ENCODE measurements around the gene SH3RF3.
"Not testable (repeated sequence)": the region's sequence is repeated elsewhere in the genome, so short reads cannot be mapped to it uniquely, and the experiment has no call there.

Gene SH3RF3

GRCh38 chr2:109217362-109218086 is 88.5 kb downstream of the SH3RF3 start:
- no peak for DNase-seq (ENCODE audit: low read depth in 2 of 2)

DNA sequence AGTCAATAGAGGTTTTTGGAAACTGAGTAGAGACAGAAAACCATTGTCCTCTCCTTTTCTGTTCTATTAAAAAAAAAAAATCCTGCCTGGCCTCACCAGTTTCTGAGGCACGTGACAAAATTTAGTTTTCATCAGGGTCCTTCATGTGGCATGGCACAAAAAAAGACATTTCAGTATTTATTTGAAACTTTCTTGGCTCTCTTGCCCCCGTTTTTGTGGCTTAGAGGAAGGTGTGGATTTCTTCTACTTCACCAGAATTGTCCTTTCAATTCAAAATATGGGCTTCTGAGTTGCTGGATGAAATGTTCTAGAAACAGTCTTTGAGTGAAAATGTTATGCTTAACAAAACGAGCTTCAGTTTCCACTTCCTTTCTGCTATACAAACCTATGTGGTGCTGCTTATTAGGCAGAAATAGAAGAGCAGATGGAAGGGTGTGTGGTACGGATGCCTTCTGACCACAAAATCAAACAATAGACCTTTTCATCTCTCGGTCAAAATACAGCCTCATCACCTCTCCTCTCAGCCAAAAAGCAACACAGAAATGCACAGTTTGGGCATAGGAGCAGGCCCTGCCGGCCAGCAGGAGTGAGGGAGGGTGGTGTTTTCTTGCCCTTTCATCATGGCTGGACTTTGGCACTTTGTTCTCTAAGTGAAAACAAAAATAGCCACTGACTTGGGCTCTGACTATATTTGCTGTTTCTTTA is 89.2 kb downstream of the SH3RF3 start:
- no peak for DNase-seq (ENCODE audit: low read depth in 2 of 2)

GRCh38 chr2:109218792-109219126 is 89.8 kb downstream of the SH3RF3 start:
- no peak for DNase-seq (ENCODE audit: low read depth in 2 of 2)

- DNase-seq (ENCODE audit: low read depth in 2 of 2): no peak
These were observed 91.9 kb downstream of the SH3RF3 start for GRCh38 chr2:109220860-109221259.

- not testable (repeated sequence) for DNase-seq (ENCODE audit: low read depth in 2 of 2)
These were observed 92.3 kb downstream of the SH3RF3 start for GRCh38 chr2:109221316-109221715.

- no peak for DNase-seq (ENCODE audit: low read depth in 2 of 2)
These were observed 93.4 kb downstream of the SH3RF3 start for GRCh38 chr2:109222422-109222821.

DNA sequence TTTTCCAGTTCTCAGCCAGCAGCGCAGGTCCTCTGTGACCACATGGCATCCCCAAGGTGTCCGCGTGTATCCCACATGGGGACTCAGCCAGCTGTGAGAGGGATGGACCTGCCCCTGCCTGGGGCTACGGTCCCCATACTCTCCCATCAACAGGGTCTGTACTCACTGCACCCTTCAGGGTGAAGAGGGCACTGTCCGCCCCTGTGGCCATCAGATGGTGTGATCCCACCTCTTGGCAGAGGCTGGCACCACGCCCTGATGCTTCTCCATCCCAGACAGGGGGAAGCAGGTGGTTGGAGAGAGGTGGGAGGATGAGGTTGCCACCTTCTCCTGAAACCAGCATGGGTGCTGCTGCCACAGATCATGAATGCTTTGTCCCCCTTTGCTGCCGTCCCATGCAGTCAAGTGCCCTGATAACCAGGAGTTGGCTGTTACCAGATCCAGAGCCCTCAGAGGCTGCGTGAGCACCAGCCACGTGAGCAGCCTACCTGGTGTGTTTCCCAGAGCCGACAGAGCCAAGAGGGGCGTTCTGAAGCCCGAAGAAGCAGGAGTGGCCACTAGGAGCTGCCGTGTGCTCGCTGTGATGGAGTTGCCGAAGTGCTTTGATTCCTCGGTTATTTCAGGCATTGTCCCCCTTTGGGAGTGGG is 93.9 kb downstream of the SH3RF3 start:
- DNase-seq (ENCODE audit: low read depth in 2 of 2): no peak

DNA sequence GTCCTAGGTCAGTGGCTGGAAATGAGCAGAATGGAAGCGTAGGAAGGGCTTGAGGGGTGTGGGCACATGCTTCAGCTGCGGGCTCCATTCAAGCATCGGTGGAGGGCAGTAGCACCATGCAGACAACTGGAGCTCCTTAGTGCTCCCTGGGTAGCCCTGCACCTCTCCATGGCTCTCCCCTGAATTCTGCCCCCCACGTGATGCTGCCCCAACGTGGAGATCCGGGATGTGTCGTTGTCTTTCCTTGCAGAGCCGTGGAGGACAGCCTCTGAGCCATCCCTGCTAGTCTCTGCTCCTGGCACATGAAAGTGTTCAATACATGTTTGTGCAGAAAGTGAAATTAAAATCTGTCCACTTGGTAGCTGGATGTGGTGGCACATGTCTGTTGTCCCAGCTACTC is 94.5 kb downstream of the SH3RF3 start:
- no peak for DNase-seq (ENCODE audit: low read depth in 2 of 2)

- DNase-seq (ENCODE audit: low read depth in 2 of 2): not testable (repeated sequence)
These were observed 95.3 kb downstream of the SH3RF3 start for GRCh38 chr2:109224341-109224740.

GRCh38 chr2:109225170-109225782 is 96.3 kb downstream of the SH3RF3 start:
- no peak for DNase-seq (ENCODE audit: low read depth in 2 of 2)

DNA sequence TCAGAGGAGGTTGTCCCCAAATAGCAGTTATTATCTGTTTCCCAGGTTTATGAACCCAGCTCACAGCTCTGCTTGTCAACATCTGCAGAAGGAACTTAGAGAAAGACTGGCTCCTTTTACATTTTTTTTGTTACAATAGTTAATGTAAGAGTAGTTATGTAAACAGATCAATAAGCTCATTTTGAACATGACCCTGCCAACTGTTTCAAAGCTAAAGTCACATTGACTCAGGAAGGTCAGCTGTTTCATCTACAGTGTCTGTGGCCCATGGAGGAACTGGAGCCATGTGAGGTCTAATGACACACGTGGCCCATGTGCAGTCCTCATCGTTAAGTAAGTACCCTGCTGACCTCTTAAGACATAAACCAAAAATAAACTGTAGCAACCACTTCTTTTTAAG is 97.1 kb downstream of the SH3RF3 start:
- no peak for DNase-seq (ENCODE audit: low read depth in 2 of 2)

GRCh38 chr2:109226622-109227021 is 97.6 kb downstream of the SH3RF3 start:
- DNase-seq (ENCODE audit: low read depth in 2 of 2): no peak

DNA sequence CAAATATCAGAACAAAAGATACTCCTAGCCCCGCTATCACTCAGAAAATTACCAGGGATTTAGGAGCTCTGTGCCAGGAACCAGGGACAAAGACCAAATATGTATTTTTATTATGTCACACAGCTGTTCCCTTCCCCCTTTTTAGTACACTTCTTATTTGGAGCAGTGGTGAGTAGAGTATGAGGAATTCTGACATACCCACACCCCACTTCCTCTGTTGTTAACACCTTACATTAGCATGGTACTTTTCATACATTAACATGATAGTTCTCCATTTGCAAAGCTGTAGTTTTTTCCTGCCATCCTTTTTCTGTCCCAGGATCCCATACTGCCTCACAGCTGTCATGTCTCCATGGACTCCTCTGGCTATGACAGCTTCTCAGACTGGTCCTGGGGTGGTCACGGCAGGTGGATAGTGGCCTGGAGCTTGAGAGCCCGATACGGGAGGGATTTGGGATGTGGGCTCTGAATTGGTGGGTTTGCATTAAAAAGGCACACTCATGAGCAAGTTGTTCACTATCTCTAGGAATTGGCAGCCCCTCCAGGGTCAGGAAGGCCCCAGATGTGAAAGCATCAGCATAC is 100.2 kb downstream of the SH3RF3 start:
- DNase-seq (ENCODE audit: low read depth in 2 of 2): no peak

DNA sequence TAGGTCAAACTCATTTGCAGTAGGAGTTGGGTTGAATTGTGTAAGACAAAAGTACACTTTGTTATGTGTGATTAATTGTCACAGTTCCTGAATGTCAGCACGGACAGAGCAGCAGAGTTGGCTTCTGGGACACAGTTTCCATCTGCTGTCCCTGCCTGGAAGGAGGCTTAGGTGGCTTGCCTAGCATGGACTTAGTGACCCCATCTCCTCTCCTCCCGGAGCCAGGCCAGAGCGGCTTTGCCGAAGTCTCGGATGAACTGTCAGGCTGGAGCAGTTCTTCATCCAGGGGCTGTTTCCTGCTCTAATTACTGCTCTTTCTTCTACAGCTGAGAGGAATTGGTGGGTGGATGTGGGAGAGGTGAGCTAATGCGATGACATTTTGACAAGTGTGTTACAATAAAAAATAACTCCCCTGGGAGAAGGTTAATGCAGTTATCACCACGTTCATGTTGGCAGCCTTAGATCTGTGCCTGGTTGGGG is 102.0 kb downstream of the SH3RF3 start:
- no peak for DNase-seq (ENCODE audit: low read depth in 2 of 2)

- DNase-seq (ENCODE audit: low read depth in 2 of 2): no peak
These were observed 102.4 kb downstream of the SH3RF3 start for GRCh38 chr2:109231428-109231827.

DNA sequence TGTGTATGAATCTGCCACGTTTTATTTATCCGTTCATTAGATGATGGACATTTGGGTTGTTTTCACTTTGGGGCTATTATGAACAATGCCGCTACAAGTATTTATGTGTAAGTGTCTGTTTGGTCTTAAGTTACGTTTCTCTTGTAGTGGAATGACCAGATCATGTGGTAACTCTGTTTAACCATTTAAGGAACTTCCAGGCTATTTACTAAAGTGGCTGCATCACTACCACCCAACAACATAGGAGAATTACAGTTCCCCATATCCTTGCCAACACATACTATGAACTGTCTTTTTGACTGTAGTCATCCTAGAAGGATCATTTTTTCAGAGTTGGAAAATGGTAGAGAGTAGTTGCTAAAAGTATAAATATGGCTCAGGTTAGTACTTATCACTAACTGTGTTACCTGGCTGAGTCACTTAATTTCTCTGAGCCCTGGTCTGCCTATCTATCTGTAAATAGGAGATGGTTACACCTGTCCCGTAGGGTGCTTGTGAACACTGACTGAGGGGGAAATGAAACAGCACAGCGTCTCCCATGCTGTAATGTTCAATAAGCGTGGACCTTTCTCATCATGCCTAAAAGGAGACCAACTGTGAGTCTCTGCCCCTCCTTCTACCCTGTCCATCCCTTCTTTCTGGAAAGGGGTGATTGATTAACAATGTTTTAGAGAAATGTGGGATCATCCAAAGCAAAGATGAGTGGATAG is 103.1 kb downstream of the SH3RF3 start:
- no peak for DNase-seq (ENCODE audit: low read depth in 2 of 2)

GRCh38 chr2:109232909-109233308 is 103.9 kb downstream of the SH3RF3 start:
- no peak for DNase-seq (ENCODE audit: low read depth in 2 of 2)

- no peak for DNase-seq (ENCODE audit: low read depth in 2 of 2)
These were observed 104.6 kb downstream of the SH3RF3 start for GRCh38 chr2:109233643-109234042.

GRCh38 chr2:109234355-109234754 is 105.3 kb downstream of the SH3RF3 start:
- DNase-seq (ENCODE audit: low read depth in 2 of 2): no peak

DNA sequence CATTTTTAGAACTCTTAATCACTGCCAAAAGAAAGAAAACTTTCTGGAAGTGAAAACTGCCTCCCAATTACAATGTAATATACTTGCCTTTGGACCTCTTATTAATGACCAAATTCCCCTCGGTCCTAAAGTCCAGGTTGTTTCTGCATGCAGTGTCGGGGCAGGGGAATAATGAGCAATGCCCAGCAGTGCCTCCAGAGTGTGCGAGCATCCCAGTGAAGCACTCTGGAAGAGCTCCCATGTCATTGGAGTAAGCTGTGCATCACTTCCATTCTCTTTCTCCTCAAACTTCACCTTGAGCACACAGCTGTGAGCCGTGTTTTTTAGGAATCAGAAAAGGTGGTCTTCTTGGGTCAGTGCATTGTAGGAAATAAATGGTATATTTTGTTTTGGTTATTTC is 107.1 kb downstream of the SH3RF3 start:
- DNase-seq (ENCODE audit: low read depth in 2 of 2): no peak

GRCh38 chr2:109237792-109238191 is 108.8 kb downstream of the SH3RF3 start:
- no peak for DNase-seq (ENCODE audit: low read depth in 2 of 2)

All from stimulated activated CD8-positive, alpha-beta memory T cell treated with anti-CD3 and anti-CD28 coated beads, Interleukin-7, amount 100 ng/mL, for 4 hours (primary cell).